Neural cell (in vitro differentiated cells): ENCODE results near the gene ADAMTS1. TPM values are rescaled to one million over a fixed set of nuclear protein-coding genes. Genes with fewer than 3 reads are reported as not detected.

Source experiments
- H2AFZ ChIP-seq: fragments of 200-600, 300-800 bp; sonication (generic), shearing (Covaris generic); 2 replicates; pipeline ENCODE4 v1.6.0; 2014; ENCODE audit warnings: low read depth, mild to moderate bottlenecking, antibody characterized with exemption, low read length, moderate library complexity
- H3F3A ChIP-seq: fragments of 200-600 bp; shearing (Covaris generic); 2 replicates; pipeline ENCODE4 v1.6.1; 2016; ENCODE audit warnings: mild to moderate bottlenecking, moderate library complexity, mixed read lengths, antibody characterized with exemption, low read length; ENCODE audit not compliant: insufficient read depth, poor library complexity, severe bottlenecking
- H3K27ac ChIP-seq: fragments of 200-600, 300-800 bp; sonication (generic), shearing (Covaris generic); 2 replicates; pipeline ENCODE4 v1.5.1; 2014; ENCODE audit warnings: mild to moderate bottlenecking, low read length, moderate library complexity
- H3K27me3 ChIP-seq: fragments of 300-800, 200-600 bp; sonication (generic), shearing (Covaris generic); 2 replicates; pipeline ENCODE4 v1.6.0; 2014; ENCODE audit warnings: mild to moderate bottlenecking, low read depth, low read length, moderate library complexity; ENCODE audit not compliant: insufficient read depth
- H3K36me3 ChIP-seq: fragments of 300-800, 200-600 bp; sonication (generic), shearing (Covaris generic); 2 replicates; pipeline ENCODE4 v1.5.1; 2014; ENCODE audit warnings: mild to moderate bottlenecking, antibody characterized with exemption, low read length, moderate library complexity; ENCODE audit not compliant: insufficient read depth
- H3K4me2 ChIP-seq: fragments of 300-800, 200-600 bp; sonication (generic), shearing (Covaris generic); 2 replicates; pipeline ENCODE4 v1.6.0; 2014; ENCODE audit warnings: mild to moderate bottlenecking, low read length
- H3K4me3 ChIP-seq: fragments of 300-800, 200-600 bp; sonication (generic), shearing (Covaris generic); 2 replicates; pipeline ENCODE4 v1.5.1; 2014; ENCODE audit warnings: mild to moderate bottlenecking, low read length, moderate library complexity
- H3K79me2 ChIP-seq: fragments of 200-600 bp; shearing (Covaris generic); replicated peaks from 2 replicates; pipeline ENCODE4 v1.6.0; 2014; ENCODE audit warnings: mild to moderate bottlenecking, low read length, moderate library complexity; ENCODE audit not compliant: insufficient read depth
- H3K9ac ChIP-seq: fragments of 300-800, 200-600 bp; sonication (generic), shearing (Covaris generic); 2 replicates; pipeline ENCODE4 v1.6.1; 2016; ENCODE audit warnings: mild to moderate bottlenecking, low read length, mixed read lengths
- H3K9me2 ChIP-seq: fragments of 200-600 bp; shearing (Covaris generic); 2 replicates; pipeline ENCODE4 v1.6.1; 2016; ENCODE audit warnings: mild to moderate bottlenecking, low read length, mixed read lengths; ENCODE audit not compliant: insufficient read depth
- H3K9me3 ChIP-seq: fragments of 200-600, 300-800 bp; sonication (generic), shearing (Covaris generic); 2 replicates; pipeline ENCODE4 v1.6.1; 2016; ENCODE audit warnings: mild to moderate bottlenecking, mixed run types, low read length, moderate library complexity, mixed read lengths
- H4K20me1 ChIP-seq: fragments of 200-600 bp; shearing (Covaris generic); 2 replicates; pipeline ENCODE4 v1.6.1; 2016; ENCODE audit warnings: mild to moderate bottlenecking, mixed run types; ENCODE audit not compliant: insufficient read depth
- CTCF ChIP-seq: fragments of 450-650 bp; IDR thresholded peaks from 2 replicates; pipeline ENCODE4 v1.5.1; 2014; ENCODE audit warnings: antibody characterized with exemption, mild to moderate bottlenecking, moderate library complexity; ENCODE audit not compliant: poor library complexity, severe bottlenecking
- EP300 ChIP-seq: fragments of 450-650 bp; conservative IDR thresholded peaks from 2 replicates; pipeline ENCODE4 v1.6.1; 2014; ENCODE audit warnings: antibody characterized with exemption, mild to moderate bottlenecking, moderate library complexity; ENCODE audit not compliant: poor library complexity, severe bottlenecking
- EZH2 ChIP-seq: fragments of 200-600, 300-800 bp; shearing (Covaris generic), sonication (generic); IDR thresholded peaks from 2 replicates; pipeline ENCODE4 v1.6.1; 2014; ENCODE audit warnings: antibody characterized with exemption, low read length, borderline replicate concordance, mild to moderate bottlenecking; ENCODE audit not compliant: insufficient read depth, poor library complexity, severe bottlenecking
- MXI1 ChIP-seq: fragments of 450-650 bp; conservative IDR thresholded peaks from 2 replicates; pipeline ENCODE4 v1.6.1; 2014; ENCODE audit warnings: antibody characterized with exemption, mild to moderate bottlenecking; ENCODE audit not compliant: poor library complexity, severe bottlenecking
- POLR2AphosphoS5 ChIP-seq: IDR thresholded peaks from 2 replicates; pipeline ENCODE4 v1.6.1; 2012
- RAD21 ChIP-seq: fragments of 450-650 bp; conservative IDR thresholded peaks from 2 replicates; pipeline ENCODE4 v1.6.1; 2014; ENCODE audit warnings: antibody characterized with exemption, mild to moderate bottlenecking, moderate library complexity
- SMC3 ChIP-seq: fragments of 450-650 bp; conservative IDR thresholded peaks from 2 replicates; pipeline ENCODE4 v1.6.1; 2014; ENCODE audit warnings: antibody characterized with exemption, mild to moderate bottlenecking, moderate library complexity; ENCODE audit not compliant: poor library complexity
- TAF1 ChIP-seq: IDR thresholded peaks from 2 replicates; pipeline ENCODE4 v1.6.1; 2012; ENCODE audit warnings: low read depth
- polyA plus RNA-seq: library from polyadenylated mRNA; depleted of rRNA; stranded (reverse); fragments of >200 nt; gene quantifications from 2 replicates; pipeline ENCODE4 v1.2.3, GENCODE V29; 2014
- TF ChIP-seq, protein P1 (sequence below): IDR thresholded peaks from 2 replicates; pipeline ENCODE4 v1.6.1; 2012; ENCODE audit warnings: borderline replicate concordance

ADAMTS1 gene
- polyA plus RNA-seq, 1 donor from 2014 or later, result 0.84 TPM

DNA sequence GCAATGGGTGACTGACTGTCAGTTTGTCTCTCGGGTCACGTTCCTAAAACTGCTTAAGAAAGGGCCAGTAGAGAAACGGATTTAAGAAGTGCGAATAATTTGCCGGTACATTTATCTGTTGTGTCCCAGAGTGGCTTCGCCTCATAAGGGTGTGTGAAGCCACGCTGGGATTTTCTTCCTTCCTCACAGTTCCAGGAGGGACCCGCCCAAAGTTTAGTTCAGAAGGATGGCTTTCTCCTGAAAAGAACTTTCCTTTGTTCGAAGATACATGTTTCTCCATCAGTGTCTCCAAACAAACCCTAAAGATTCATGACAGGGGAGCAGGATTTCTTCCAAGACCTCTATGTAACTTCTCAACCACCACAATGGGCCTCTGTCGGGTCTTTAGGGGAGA lies 49.8 kb downstream of the ADAMTS1 start:
- H2AFZ ChIP-seq, result no peak overlapping the region
- H3K79me2 ChIP-seq, result no peaks in the 10 kb centered on the region
- H3K27ac ChIP-seq, result no peak overlapping the region

GRCh38 chr21:26794597-26795411 lies 50.4 kb downstream of the ADAMTS1 start:
- Histone ChIP-seq H3K79me2 (no peaks in the 10 kb centered on the region), H4K20me1 (no peaks in the 10 kb centered on the region), H3K9ac (no peak overlapping the region), H3K27me3 (no peaks in the 10 kb centered on the region), H3K9me2 (no peaks in the 10 kb centered on the region), H3K36me3 (no peaks in the 10 kb centered on the region), H3K27ac (no peak overlapping the region), H3F3A (no peaks in the 10 kb centered on the region), H3K4me3 (no peak overlapping the region), H3K9me3 (no peaks in the 10 kb centered on the region), H3K4me2 (no peak overlapping the region), H2AFZ (no peak overlapping the region)
- no peak for TF ChIP-seq POLR2AphosphoS5
- no peak for TF ChIP-seq SMC3
- TF ChIP-seq, protein P1, sequence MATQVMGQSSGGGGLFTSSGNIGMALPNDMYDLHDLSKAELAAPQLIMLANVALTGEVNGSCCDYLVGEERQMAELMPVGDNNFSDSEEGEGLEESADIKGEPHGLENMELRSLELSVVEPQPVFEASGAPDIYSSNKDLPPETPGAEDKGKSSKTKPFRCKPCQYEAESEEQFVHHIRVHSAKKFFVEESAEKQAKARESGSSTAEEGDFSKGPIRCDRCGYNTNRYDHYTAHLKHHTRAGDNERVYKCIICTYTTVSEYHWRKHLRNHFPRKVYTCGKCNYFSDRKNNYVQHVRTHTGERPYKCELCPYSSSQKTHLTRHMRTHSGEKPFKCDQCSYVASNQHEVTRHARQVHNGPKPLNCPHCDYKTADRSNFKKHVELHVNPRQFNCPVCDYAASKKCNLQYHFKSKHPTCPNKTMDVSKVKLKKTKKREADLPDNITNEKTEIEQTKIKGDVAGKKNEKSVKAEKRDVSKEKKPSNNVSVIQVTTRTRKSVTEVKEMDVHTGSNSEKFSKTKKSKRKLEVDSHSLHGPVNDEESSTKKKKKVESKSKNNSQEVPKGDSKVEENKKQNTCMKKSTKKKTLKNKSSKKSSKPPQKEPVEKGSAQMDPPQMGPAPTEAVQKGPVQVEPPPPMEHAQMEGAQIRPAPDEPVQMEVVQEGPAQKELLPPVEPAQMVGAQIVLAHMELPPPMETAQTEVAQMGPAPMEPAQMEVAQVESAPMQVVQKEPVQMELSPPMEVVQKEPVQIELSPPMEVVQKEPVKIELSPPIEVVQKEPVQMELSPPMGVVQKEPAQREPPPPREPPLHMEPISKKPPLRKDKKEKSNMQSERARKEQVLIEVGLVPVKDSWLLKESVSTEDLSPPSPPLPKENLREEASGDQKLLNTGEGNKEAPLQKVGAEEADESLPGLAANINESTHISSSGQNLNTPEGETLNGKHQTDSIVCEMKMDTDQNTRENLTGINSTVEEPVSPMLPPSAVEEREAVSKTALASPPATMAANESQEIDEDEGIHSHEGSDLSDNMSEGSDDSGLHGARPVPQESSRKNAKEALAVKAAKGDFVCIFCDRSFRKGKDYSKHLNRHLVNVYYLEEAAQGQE, result no peak
- TF ChIP-seq EZH2, result no peak
- no peak for TF ChIP-seq TAF1
- no peak for TF ChIP-seq EP300
- TF ChIP-seq MXI1, result no peak
- TF ChIP-seq CTCF, result no peak
- TF ChIP-seq RAD21, result no peak

More for the DNA sequence above, 49.8 kb downstream of the ADAMTS1 start:
- no peaks in the 10 kb centered on the region for H3K27me3 ChIP-seq
- no peaks in the 10 kb centered on the region for H3K9me3 ChIP-seq
- H3K4me2 ChIP-seq, result no peak overlapping the region
- H3K9me2 ChIP-seq, result no peaks in the 10 kb centered on the region
- H4K20me1 ChIP-seq, result no peaks in the 10 kb centered on the region
- no peak for TF ChIP-seq TAF1
- no peak for TF ChIP-seq RAD21
- no peak for TF ChIP-seq MXI1
- TF ChIP-seq EZH2, result no peak
- no peak for TF ChIP-seq POLR2AphosphoS5
- TF ChIP-seq EP300, result no peak
- TF ChIP-seq CTCF, result no peak
- no peak for TF ChIP-seq SMC3
- no peak overlapping the region for H3K4me3 ChIP-seq
- no peak overlapping the region for H3K9ac ChIP-seq
- H3F3A ChIP-seq, result no peaks in the 10 kb centered on the region
- H3K36me3 ChIP-seq, result no peaks in the 10 kb centered on the region
